GM18499 (cell line): ENCODE measurements around the gene CCDC183.
"Not testable (repeated sequence)": the region's sequence is repeated elsewhere in the genome, so short reads cannot be mapped to it uniquely, and the experiment has no call there.

Experiments used
- ATAC-seq: cut with Tn5 transposase; IDR thresholded peaks from one replicate; pipeline ENCODE4 v1.9.1; 2021; ENCODE audit warnings: moderate number of reproducible peaks; ENCODE audit not compliant: insufficient read depth, unreplicated experiment

CCDC183 gene

DNA sequence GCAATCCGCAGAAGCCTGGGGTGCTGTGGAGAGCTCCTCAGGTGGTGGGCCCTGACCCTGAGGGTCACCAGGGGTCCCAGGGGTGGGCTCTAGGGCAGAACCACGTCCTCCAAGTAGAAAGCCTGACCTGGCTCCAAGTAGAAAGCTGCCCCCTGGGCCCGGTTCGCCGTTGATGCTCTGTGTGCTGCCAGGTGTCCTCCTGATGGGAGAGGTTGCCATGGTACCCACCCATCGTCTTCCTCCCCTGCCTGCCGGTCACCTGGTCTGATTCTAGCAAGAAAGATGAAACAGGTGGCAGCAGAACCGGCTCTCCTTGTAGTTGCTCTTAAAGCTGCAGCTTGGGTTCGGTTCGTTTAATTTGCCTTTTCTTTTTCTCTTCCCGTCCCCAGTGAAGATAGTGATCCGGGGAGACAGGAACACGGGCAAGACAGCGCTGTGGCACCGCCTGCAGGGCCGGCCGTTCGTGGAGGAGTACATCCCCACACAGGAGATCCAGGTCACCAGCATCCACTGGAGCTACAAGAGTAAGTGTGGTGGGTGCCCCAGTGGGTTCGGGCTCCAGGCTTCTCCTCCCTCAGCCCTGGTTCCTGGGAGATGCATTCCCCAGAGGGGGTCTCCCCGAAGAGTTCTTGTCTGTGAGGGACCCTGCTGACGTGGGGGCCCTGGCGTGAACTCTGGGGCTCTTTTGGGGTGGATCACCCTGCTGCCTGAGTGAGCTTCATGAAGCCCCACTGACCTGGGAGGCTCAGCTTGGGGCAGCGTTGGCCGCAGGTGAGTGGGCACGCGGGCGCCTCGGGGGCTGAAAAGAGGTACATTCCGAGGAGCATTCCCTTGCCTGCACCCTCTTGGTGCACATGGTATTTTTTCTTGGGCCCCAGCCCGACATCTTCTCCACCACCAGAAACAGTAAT is 27.3 kb downstream of the CCDC183 start:
- ATAC-seq, result no peak

DNA sequence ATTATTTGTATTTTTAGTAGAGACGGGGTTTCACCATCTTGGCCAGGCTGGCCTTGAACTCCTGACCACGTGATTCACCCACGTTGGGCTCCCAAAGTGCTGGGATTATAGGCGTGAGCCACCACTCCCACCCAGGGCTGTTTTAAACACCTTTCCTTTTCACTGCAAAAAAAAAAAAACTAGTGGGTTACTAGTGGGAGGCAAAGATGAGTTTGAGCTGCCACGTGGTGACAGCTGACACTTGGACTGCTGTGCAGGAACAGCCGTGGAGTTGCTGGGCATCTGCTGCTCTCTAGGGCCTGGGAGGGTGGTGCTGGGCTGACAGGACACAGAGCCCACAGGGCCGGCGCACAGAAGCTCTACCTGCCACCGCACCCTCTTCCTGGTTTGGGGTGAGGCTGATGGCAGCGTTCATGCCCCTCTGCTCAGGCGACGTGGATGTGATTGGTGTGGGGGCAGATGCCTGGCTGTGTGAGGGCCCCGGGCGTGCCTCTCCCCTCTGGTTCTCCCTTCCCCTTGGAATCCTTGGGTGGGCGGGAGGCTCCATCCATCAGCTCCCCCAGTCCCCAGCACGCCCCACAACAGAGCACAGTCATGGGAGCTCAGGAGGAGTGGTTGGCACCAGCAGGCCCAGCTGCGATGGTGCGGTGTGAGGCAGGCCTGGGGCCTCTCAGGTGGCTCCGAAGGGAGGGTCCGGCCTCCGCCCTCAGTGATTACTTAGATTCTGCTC is 28.5 kb downstream of the CCDC183 start:
- ATAC-seq, result no peak

DNA sequence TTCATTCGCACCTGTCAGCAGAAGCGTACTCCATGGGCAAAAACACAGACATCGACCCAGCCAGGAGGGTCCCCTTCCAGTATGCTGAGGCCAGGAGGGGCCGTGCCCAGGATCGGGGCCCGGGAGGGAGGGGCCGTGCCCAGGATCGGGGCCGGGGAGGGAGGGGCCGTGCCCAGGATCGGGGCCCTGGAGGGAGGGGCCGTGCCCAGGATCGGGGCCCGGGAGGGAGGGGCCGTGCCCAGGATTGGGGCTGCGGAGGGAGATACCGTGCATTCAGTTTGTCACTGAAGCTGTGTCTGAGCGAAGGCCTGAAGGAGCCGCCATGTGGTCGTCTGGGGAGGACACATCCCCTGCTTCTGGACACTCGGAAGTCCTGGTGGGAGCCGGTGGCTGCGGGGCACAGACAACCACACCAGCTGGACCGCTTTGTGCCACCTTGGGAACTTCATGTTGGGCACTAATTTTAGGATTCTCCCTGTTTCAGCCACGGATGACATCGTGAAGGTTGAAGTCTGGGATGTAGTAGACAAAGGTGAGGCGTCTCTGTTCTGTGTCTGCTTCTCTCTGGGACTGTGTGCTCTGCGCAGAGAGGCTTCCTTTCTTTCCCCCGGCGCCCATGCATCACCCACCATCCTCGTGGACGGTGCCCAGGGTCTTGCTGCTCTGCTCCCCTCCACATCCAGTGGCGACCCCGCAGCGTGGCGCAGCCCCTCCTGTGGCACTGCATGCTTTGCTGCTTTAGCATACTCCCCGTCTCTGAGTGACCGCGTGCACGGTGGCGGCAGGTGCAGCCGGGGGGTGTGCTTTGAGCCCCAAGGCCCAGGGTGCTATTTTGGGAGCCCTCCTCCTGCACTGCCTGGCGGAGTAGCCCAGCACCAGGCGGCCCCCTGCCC is 29.4 kb downstream of the CCDC183 start:
- no peak for ATAC-seq

DNA sequence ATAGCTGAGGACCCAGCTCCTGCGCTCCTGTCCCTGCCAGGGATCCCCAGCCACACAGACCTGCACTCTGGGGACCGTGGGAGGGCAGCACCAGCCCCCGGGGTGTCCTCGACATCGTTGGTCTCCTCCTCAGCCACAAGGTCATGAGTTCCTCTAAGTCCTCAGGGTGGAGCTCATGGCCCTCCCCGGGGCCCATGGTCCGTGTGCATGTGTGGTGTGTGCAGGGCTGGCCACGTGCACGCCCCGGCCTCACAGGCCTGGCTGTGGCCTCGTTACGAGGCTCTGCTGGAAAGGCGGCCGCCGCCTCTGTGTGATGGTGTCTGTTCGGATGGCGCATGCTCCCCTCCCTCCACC is 30.0 kb downstream of the CCDC183 start:
- no peak for ATAC-seq

DNA sequence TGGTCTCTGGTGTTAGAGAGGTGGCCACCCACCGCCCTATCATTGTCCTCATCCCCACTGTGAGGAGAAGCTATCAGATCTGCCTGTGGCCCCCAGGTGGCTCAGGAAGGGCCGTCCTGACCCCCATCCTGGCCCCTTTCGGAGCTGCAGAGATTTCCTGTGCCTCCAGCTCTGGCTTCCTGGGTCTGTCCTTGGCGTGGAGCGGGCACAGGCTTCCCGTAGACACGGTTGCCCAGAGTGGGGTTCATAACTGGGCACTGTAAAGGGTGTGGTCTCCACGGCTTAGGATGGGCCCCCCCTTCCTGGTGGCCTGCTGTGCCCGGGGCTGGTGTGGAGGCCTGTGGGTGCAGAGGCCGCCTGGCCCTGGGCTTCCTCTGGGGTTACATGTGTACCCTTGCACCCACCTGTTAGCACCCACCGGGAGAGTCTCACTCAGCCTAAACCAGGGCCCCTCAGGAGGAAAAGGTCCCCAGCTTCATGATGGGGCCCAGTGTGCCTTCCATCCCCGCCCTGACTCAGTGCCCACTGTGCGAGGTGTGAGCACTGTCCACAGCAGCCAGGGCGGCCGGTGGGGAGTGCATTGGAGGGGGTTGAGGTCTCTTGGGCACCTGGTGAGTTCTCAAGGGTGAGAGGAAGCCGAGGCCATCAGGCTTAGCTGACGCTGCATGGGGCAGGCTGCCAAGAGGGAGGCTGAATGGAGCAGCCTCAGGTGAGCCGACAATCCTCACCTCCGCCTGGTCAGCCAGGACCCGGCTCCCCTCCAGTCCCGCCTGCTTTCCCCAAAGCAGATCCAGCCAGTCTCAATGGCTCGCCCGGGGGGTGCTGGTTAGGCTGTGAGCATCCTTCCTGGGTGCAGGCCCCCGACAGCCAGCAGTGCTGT is 30.8 kb downstream of the CCDC183 start:
- no peak for ATAC-seq

DNA sequence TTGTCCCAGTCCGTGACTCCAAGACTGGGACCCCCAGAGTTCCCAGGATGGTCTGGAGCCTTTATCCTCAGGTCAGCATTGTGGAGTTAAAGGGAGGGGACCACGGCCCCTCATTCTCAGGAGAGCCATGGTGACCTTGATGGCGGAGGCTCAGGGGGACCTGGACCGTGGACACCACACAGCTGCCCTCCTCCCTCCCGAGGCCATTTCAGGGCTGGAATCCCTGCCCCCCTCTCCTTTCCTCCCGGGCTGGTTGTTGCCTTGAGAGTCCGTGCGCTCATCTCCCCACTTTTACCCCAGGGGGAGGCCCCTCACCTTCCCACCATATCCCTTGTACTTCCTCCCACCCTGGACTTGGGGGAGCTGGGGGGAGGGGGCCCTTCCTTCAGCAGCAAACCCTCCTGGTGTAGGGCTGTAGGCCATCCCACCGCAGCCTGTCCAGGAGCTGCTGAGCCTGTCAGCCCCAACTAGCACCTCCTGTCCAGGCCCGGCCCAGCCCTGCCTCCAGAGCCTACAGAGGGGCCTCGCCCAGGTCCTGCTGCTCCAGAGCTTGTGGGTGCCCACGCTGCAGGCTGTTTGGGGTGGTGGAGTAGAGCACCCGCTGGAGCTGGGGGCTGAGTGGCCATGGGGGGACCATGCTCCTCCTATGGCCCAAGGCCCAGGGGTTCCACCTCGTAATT is 31.8 kb downstream of the CCDC183 start:
- no peak for ATAC-seq

DNA sequence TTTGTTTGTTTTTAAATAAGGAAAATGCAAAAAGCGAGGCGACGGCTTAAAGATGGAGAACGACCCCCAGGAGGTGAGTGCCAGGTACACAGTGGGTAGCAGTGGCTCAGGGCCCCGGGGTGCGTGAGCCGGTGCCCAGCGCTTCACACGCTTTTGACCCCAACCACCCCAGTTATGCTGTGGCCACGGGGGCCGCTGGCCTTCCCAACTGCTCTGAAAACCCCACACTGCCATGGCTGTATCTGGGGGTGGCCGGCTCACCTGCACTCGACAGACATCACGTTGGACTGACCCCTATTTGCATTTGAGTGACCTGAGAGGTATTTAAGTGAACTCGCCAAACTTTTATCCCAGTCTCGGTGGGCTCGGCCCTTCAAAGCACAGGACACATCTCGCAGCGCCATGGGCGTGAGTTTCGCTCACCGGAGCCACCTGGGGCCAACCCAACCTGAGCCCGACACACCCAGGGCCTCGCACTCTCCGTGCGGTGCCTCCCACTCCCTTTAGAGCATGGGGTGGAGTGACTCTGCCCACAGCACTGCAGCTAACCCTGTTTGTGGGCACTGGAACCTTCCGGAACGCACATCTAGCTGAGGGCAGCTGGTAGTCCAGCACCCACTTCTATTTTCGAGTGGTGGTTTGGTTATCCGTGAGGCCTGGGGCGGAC is 32.5 kb downstream of the CCDC183 start:
- no peak for ATAC-seq

DNA sequence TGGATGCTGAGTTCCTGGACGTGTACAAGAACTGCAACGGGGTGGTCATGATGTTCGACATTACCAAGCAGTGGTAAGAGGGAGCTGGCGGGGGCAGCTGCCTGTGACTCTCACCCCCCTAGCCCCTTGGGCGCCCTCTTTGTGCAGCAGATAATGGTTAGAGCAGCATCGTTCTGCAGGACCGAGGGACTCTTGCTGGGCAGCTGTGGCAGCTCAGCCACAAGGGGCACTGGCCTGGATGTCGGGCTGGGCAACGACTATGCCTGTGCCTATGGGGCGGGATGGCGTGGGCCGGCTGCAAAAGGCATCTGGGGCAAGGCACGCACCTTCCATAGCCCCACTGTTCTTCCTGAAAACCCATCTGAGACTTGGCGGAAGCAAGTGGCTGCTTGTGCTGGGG is 33.3 kb downstream of the CCDC183 start:
- ATAC-seq, result no peak

DNA sequence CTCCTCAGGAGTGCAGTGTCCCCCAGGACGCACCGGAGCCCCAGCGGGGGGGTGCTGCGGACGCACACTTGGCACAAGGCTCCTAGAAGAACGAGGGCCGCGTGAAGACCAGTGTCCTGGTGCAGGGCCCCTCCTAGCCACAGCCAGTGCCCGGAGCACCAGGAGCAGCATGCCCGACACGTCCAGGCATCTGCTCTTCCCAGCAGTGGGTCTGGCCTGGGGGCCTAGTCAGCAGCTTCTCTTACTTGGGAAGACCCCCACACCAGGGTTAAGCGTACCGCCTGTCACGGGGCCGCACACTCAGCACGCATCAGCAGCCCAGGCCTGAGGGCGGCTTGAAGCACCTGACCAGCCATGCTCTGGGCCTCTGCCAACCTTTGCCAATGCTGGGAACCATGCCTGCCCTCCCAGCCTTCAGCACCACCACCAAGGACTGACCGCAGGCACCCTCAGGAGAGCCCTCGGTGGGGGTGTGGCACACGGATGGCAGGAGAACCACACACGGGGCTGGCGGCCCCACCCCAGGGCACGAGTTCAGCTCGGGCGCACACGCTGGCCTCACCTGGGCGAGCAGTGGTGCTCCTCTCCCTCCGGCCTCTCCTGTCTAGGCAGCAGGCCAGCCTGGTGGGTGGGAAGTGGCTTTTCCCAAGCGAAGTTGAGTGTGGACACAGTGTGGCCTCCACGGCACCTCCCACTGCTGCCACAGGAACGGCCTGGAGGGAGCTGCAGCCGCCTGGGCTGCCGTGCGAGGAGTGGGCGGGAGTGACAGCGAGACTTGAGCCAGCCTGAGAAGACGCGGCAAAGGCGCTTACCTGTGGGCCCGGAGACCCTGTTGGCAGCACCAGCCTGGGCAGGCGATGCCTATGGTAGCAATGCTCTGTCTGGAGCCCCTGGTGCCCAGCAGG is 34.1 kb downstream of the CCDC183 start:
- no peak for ATAC-seq

DNA sequence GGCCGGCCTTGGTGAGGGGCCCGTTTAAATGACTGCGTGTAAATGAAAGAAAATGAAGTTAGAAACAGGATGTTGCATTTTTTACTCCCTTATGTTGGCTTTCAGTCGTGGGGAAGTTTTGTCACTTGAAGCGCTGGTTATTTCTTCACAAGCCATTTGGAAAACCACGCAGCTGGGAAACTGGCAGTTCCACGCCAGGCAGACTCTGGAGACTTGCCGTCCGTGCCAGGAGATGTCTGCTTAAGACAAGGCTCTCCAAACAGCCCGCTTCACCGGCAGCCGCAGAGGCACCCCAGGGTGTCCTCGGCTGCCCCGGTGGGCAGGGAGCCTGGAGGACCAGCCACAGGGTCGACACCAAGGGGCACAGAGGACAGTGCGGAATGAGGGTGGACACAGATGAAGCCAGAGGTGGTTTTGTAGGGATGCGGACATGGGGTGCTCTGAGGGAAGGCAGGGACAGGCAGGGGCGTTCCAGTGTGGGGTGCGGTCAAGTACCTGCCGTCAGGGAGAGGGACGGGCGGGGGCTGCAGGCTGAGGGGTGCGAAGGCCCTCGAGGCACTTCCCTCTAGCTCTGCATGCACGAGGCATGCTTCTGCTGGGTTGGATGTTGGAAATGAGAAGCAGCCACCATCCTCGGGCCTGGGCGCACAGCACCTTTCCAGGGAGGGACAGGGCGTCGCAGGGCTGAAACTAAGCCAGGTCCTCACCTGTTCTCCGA is 35.0 kb downstream of the CCDC183 start:
- no peak for ATAC-seq

DNA sequence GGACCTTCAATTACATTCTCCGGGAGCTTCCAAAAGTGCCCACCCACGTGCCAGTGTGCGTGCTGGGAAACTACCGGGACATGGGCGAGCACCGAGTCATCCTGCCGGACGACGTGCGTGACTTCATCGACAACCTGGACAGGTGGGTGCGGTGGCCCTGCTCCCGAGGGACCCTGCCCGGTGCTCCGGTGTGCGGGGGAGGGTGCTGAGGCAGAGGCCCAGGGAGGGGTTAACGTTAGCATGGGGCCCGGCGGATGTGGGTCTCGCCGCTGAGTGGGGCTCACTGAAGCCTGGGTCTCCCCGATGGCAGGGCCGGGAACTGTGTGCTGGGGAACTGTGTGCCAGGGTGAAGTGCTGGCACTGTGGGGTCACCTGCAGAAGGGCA is 35.6 kb downstream of the CCDC183 start:
- ATAC-seq, result no peak

DNA sequence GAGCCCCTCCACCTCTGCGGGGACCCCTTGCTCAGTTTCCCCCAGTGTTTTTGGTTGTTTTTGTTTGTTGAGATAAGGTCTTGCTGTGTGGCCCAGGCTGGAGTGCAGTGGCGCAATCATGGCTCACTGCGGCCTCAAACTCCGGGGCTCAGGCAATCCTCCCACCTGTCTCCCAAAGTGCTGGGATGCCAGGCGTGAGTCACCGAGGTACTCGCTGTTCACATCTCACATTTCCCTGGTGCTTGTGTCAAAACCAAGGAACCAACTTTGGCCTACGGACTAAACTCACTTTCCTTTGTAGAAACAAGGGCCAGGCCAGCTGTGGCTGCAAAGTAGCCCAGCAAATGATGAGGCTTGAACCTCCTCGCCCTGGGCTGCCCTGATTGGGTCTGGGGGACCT is 36.4 kb downstream of the CCDC183 start:
- no peak for ATAC-seq

DNA sequence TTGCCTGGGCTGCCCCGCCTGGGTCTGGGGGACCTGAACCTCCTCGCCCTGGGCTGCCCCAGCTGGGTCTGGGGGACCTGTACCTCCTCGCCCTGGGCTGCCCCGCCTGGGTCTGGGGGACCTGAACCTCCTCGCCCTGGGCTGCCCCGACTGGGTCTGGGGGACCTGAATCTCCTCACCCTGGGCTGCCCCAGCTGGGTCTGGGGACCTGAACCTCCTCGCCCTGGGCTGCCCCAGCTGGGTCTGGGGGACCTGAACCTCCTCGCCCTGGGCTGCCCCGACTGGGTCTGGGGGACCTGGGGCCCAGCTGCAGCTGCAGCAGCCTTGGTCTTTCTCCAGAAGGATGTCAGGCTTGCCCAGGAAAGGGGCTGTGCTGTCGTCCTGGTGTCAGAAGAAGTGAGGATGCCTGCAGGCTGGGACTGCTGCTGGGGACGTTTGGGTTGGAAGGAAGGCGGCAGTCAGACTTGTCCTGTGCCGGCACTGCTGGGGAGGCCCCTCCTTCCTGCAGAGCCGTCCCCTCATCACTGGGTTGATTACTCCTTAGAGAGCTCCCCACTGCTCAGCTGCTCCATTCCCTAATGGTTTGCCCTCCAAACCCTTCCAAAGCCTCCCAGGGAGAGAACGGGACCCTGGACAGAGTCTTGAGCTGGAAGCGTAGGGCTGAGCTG is 37.4 kb downstream of the CCDC183 start:
- not testable (repeated sequence) for ATAC-seq

DNA sequence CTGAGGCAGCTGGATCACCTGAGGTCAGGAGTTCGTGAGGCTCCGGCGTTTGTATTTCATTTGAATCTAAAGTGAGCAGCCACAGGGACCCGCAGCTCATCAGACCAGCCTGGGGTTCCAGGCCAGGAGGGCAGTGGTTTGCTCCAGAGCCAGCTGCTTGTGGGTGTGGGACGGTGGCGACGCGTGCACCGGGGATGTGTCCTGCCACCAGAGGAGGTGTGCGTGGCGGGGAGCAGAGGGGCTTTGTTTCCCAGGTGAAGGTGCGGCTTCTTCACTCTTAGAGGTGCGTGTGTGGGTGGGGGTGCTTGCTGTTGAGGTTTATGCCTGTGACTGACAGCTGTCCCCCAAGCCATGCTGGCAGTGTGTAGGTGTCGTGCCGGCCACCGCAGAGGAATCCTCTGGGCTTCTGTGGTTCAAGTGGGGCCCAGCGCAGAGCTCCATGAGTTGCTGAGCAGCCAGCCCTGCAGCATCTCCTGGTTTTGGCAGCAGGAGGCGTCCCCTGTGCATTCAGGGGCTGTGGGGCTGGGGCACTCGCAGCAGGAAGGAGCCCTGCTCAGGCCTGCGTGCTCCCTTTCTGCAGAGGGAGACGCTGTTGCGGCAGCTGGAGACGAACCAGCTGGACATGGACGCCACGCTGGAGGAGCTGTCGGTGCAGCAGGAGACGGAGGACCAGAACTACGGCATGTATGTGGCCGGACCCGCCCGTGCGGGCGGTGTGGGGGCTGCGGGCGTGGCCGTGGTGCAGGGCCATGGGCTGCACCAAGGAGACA is 39.2 kb downstream of the CCDC183 start:
- no peak for ATAC-seq

DNA sequence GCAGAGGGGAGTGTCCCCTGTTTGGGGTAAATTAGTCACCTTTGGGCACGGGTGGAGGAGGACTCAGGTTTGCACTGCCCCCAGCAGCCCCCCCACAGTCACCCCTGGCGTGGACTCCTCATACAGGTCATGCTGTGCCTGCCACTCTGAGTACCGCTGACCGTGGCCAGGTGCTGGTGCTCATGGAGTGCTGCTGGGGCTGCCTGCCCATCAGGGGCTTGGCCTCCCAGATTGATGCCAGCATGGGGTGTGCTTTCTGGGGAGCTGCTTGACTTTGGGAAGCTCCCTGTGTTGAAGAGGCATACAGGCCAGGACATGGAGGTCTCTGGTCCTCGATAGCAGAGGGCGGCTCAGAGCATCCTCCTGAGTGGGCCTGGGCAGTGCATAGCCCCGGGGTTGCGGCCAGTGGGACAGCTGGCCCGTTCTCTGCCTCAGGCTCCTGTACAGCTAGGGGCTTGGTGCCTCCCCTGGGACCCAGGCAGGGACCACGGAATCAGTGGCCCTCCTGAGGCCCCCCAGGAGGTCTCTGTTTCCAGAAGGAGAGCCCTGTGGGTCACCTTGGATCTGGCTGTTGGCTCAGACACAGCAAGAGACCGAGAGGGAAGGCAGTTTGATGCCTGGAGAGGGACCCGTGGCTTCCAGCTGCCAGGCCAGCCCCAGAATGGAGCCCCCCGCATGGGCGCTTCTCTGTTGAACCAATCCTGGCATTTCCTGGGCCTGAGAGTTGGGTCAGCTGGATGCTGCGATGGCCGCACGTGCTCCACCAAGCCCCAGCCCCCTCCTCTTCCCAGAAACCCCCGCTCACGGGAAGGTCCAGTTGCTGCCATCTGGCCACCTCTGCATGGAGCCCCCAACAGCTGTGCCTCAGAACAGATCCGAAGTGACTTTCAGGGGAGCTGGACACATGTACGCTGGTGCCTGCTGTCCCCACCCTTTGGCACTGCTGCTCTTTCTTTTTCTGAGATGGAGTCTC is 40.1 kb downstream of the CCDC183 start:
- no peak for ATAC-seq
